IPS-15b (cell line): ENCODE results near the gene KHDRBS2.
"Not testable (repeated sequence)": the region's sequence is repeated elsewhere in the genome, so short reads cannot be mapped to it uniquely, and the experiment has no call there.

Source experiments
- H3K27me3 ChIP-seq: one replicate; pipeline ENCODE4 v1.6.1; 2013; ENCODE audit warnings: low read length; ENCODE audit not compliant: control insufficient read depth, insufficient read depth
- H3K36me3 ChIP-seq: one replicate; pipeline ENCODE4 v1.6.1; 2013; ENCODE audit warnings: low read length; ENCODE audit not compliant: control insufficient read depth, insufficient read depth
- H3K4me1 ChIP-seq: one replicate; pipeline ENCODE4 v1.6.1; 2013; ENCODE audit warnings: mild to moderate bottlenecking, low read length; ENCODE audit not compliant: control insufficient read depth, insufficient read depth
- H3K4me3 ChIP-seq: one replicate; pipeline ENCODE4 v1.5.1; 2013; ENCODE audit warnings: low read depth, low read length
- H3K9ac ChIP-seq: one replicate; pipeline ENCODE4 v1.6.1; 2013; ENCODE audit warnings: low read depth, mild to moderate bottlenecking, low read length
- H3K9me3 ChIP-seq: one replicate; pipeline ENCODE4 v1.6.1; 2013; ENCODE audit warnings: mild to moderate bottlenecking, low read length; ENCODE audit not compliant: control insufficient read depth, insufficient read depth

The KHDRBS2 gene

DNA sequence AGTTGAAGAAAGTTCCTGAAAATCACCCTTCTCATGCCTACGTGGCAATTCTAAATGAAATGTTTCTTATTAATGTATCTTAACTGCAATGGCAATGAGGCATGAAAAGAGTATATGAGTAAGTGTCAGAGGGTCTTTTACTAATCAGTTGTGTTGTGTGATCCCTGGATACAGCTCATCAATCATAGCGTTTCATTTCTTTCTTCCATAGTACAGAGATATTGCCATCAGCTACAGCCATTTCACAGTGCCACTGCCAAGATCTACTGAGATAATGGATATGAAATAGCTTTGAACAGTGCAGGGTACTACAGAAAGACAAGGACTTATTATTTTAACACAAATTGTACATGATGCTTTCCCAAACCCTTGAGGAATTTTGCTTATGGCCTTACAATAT lies 450.8 kb downstream of the KHDRBS2 start:
- no peaks in the 10 kb centered on the region for H3K9me3 ChIP-seq

DNA sequence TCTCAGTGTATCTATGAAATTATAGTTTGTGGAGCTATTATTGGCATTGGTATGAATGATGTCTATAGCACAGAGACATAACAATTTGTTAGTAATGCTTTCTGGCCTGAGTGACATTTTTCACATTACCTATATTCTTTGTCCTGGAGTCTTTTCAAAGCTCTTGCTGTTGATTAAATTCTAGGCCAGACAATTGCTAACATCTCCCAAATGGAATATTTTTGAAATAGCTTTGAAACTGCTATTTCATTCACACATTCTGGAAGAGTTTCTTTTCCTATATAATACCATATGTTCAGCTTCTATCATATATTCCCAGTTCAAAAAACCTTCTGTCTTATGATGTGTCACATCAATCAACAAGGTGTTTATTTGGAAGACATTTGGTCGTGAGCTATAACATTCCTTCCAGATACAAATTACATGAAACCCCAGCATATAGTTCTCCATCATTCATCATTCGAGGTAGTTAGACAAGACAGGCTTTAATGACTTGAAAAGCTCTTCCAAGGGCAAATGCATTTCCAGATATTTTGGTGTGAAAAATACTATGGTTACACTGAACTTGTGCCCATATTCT lies 452.8 kb downstream of the KHDRBS2 start:
- H3K4me1 ChIP-seq: peaks cover 3% of the 10 kb centered on the region
- H3K36me3 ChIP-seq: no peaks in the 10 kb centered on the region
- no peak overlapping the region for H3K9ac ChIP-seq
- H3K27me3 ChIP-seq: no peaks in the 10 kb centered on the region
- no peak overlapping the region for H3K4me3 ChIP-seq
- no peaks in the 10 kb centered on the region for H3K9me3 ChIP-seq

More for the DNA sequence above, 450.8 kb downstream of the KHDRBS2 start:
- H3K27me3 ChIP-seq: no peaks in the 10 kb centered on the region
- no peaks in the 10 kb centered on the region for H3K36me3 ChIP-seq
- peaks cover 3% of the 10 kb centered on the region for H3K4me1 ChIP-seq
- H3K9ac ChIP-seq: no peak overlapping the region
- no peak overlapping the region for H3K4me3 ChIP-seq

DNA sequence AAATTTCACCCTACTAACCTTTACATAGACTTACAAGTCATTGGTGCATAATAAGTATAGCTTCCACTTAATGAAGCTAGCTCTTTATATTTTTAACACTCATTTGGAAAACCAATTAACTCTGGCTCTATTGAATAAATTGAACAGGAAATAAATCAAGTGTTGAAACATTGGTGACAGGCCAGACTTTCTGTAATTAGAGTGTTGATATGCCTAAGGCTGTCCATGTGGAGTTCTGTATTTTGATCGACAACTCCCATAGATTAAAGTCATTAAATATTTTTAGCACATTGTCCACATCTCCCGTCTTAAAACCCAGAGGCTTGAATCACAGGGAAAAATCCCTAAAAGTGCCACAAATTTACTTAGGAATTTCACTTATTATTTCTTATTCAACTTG lies 468.3 kb downstream of the KHDRBS2 start:
- H3K27me3 ChIP-seq: no peaks in the 10 kb centered on the region
- H3K4me1 ChIP-seq: no peaks in the 10 kb centered on the region
- no peak overlapping the region for H3K9ac ChIP-seq
- H3K36me3 ChIP-seq: no peaks in the 10 kb centered on the region
- H3K4me3 ChIP-seq: no peak overlapping the region
- H3K9me3 ChIP-seq: no peaks in the 10 kb centered on the region

DNA sequence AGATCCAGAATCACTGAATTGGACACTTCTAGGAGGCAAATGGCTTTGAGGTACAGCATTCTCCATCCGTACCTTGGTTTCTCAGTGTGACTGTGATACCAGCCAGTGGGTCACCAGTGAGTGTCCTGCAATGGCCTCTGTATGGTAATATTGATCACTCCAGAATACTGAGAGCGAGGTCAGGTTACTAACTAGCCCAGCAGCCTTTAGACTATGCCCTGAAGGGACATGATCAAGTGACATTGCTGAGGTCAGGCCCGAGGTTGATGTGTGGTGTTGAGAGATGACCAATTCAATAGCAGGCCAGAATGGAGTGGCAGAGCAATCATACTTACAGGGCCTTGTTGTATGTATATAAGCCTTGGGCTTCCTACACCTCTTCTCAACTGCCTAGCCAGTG lies 476.0 kb downstream of the KHDRBS2 start:
- no peaks in the 10 kb centered on the region for H3K36me3 ChIP-seq
- H3K9me3 ChIP-seq: no peaks in the 10 kb centered on the region
- no peak overlapping the region for H3K9ac ChIP-seq
- no peak overlapping the region for H3K4me3 ChIP-seq
- H3K4me1 ChIP-seq: no peaks in the 10 kb centered on the region
- H3K27me3 ChIP-seq: no peaks in the 10 kb centered on the region

GRCh38 chr6:61809004-61809595 lies 476.9 kb downstream of the KHDRBS2 start:
- Histone ChIP-seq H3K4me3 (no peak overlapping the region), H3K9ac (no peak overlapping the region), H3K9me3 (no peaks in the 10 kb centered on the region), H3K4me1 (no peaks in the 10 kb centered on the region), H3K36me3 (no peaks in the 10 kb centered on the region), H3K27me3 (no peaks in the 10 kb centered on the region)

GRCh38 chr6:61787998-61788397 lies 498.0 kb downstream of the KHDRBS2 start:
- H3K36me3 ChIP-seq: no peaks in the 10 kb centered on the region

DNA sequence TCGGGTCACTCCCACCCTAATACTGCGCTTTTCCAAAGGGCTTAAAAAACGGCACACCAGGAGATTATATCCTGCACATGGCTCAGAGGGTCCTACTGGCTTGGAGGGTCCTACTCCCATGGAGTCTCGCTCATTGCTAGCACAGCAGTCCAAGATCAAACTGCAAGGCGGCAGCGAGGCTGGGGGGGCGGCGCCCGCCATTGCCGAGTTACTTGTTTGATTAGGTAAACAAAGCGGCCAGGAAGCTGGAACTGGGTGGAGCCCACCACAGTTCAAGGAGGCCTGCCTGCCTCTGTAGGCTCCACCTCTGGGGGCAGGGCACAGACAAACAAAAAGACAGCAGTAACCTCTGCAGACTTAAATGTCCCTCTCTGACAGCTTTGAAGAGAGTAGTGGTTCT lies 516.6 kb downstream of the KHDRBS2 start:
- H3K27me3 ChIP-seq, H3K4me3 ChIP-seq, H3K9me3 ChIP-seq, H3K9ac ChIP-seq, H3K4me1 ChIP-seq, H3K36me3 ChIP-seq: not testable (repeated sequence)

More at GRCh38 chr6:61787998-61788397, 498.0 kb downstream of the KHDRBS2 start:
- no peaks in the 10 kb centered on the region for H3K27me3 ChIP-seq
- H3K9me3 ChIP-seq: no peaks in the 10 kb centered on the region
- H3K4me1 ChIP-seq: no peaks in the 10 kb centered on the region
- H3K9ac ChIP-seq: no peak overlapping the region
- H3K4me3 ChIP-seq: no peak overlapping the region

- Histone ChIP-seq H3K4me3 (no peak overlapping the region), H3K9ac (no peak overlapping the region), H3K36me3 (no peaks in the 10 kb centered on the region), H3K9me3 (no peaks in the 10 kb centered on the region), H3K27me3 (no peaks in the 10 kb centered on the region), H3K4me1 (no peaks in the 10 kb centered on the region)
Observed at GRCh38 chr6:61755739-61756138, 530.3 kb downstream of the KHDRBS2 start.

DNA sequence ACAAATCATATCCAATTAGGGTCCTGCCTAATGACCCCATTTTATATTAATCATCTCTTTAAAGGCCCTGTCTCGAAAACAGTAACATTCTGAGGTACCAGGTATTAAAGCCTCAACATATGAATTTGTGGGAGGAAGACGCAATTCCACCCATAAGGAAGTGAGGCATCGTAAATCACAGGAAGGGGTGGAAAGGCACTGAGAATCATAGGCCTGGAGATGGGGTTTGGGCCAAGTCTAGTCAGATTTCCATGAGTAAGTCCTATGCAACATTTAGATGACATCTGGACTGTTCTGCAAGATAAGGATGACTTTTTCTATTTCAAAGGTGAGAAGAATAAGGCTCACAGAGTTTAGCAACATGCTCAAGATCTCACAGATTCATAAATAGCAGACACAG lies 534.0 kb downstream of the KHDRBS2 start:
- H3K27me3 ChIP-seq: no peaks in the 10 kb centered on the region
- H3K9me3 ChIP-seq: no peaks in the 10 kb centered on the region
- no peaks in the 10 kb centered on the region for H3K4me1 ChIP-seq
- H3K4me3 ChIP-seq: no peak overlapping the region
- H3K36me3 ChIP-seq: no peaks in the 10 kb centered on the region
- no peak overlapping the region for H3K9ac ChIP-seq

DNA sequence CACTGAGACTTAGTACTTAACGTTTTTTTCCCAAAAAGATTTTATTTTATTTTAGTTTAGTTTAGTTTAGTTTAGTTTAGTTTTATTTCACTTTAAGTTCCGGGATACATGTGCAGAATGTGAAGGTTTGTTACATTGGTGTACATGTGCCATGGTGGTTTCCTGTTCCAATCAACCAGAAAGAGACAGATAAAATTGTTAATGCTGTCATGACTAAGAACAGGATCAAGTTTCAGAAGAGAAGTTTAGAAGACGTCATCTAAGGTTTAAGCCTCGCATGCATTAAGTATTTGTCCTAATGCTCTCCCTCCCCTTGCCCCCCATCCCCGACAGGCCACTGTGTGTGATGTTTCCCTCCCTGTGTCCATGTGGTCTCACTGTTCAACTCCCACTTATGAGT lies 540.0 kb downstream of the KHDRBS2 start:
- no peak overlapping the region for H3K4me3 ChIP-seq
- H3K4me1 ChIP-seq: no peaks in the 10 kb centered on the region
- no peaks in the 10 kb centered on the region for H3K9me3 ChIP-seq
- H3K36me3 ChIP-seq: no peaks in the 10 kb centered on the region
- H3K9ac ChIP-seq: no peak overlapping the region
- H3K27me3 ChIP-seq: no peaks in the 10 kb centered on the region

GRCh38 chr6:61711849-61712248 lies 574.2 kb downstream of the KHDRBS2 start:
- H3K4me1 ChIP-seq: no peaks in the 10 kb centered on the region
- no peaks in the 10 kb centered on the region for H3K27me3 ChIP-seq
- no peak overlapping the region for H3K4me3 ChIP-seq
- H3K9ac ChIP-seq: no peak overlapping the region
- H3K9me3 ChIP-seq: no peaks in the 10 kb centered on the region
- no peaks in the 10 kb centered on the region for H3K36me3 ChIP-seq

- no peaks in the 10 kb centered on the region for H3K4me1 ChIP-seq
- no peak overlapping the region for H3K4me3 ChIP-seq
- no peaks in the 10 kb centered on the region for H3K36me3 ChIP-seq
- no peaks in the 10 kb centered on the region for H3K9me3 ChIP-seq
- H3K27me3 ChIP-seq: no peaks in the 10 kb centered on the region
- H3K9ac ChIP-seq: no peak overlapping the region
Observed at GRCh38 chr6:61688165-61688564, 597.9 kb downstream of the KHDRBS2 start.
